BE2C (cell line): ENCODE results near the gene ZPBP.

Experiments used
- DNase-seq: peaks from one replicate; pipeline ENCODE4 v3.0.0-alpha.2; 2020
- H3K27me3 ChIP-seq: fragments of 250-450 bp; sonication (Bioruptor Pico); 2 replicates; pipeline ENCODE4 v1.5.1; 2020; ENCODE audit warnings: mild to moderate bottlenecking
- H3K36me3 ChIP-seq: fragments of 250-450 bp; sonication (Bioruptor Pico); 2 replicates; pipeline ENCODE4 v1.5.1; 2020; ENCODE audit warnings: mild to moderate bottlenecking
- H3K4me1 ChIP-seq: fragments of 250-450 bp; sonication (Bioruptor Pico); 2 replicates; pipeline ENCODE4 v1.5.1; 2020
- H3K4me3 ChIP-seq: 2 replicates; pipeline ENCODE4 v1.5.1; 2011; ENCODE audit warnings: low read depth, low read length
- H3K9me3 ChIP-seq: fragments of 250-450 bp; sonication (Bioruptor Pico); 2 replicates; pipeline ENCODE4 v1.5.1; 2020
- CTCF ChIP-seq: IDR thresholded peaks from 2 replicates; pipeline ENCODE4 v1.5.1; 2012; ENCODE audit warnings: mild to moderate bottlenecking, low read depth, low read length

The ZPBP gene

GRCh38 chr7:49894543-49894942 is 198.5 kb downstream of the ZPBP start:
- no peaks in the 10 kb centered on the region for H3K4me1 ChIP-seq
- no peaks in the 10 kb centered on the region for H3K27me3 ChIP-seq
- H3K9me3 ChIP-seq: no peaks in the 10 kb centered on the region
- no peaks in the 10 kb centered on the region for H3K36me3 ChIP-seq
- H3K4me3 ChIP-seq: no peak overlapping the region
- no peak for TF ChIP-seq CTCF
- DNase-seq: no peak

DNA sequence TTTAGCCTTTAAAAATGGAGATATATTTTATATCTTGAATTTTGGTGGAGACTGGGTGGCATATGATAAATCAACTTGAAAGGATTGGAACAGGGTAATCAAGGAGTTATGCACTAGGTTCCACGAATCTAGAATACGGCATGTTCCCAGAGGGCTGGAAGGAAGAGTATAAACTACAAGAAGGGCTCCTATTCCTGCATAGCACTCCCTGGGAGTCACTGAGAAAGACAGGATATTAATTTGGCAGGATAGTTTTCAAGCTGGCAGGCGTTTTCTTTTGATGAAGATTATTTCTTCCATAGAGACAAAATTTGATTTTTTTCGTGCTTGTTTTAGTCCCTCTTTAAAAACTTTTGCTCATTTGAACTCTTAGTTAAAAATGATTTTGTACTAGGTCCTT is 199.9 kb downstream of the ZPBP start:
- H3K4me3 ChIP-seq: no peak overlapping the region
- no peaks in the 10 kb centered on the region for H3K4me1 ChIP-seq
- H3K9me3 ChIP-seq: no peaks in the 10 kb centered on the region
- H3K27me3 ChIP-seq: no peaks in the 10 kb centered on the region
- H3K36me3 ChIP-seq: no peaks in the 10 kb centered on the region
- TF ChIP-seq CTCF: no peak
- DNase-seq: no peak

DNA sequence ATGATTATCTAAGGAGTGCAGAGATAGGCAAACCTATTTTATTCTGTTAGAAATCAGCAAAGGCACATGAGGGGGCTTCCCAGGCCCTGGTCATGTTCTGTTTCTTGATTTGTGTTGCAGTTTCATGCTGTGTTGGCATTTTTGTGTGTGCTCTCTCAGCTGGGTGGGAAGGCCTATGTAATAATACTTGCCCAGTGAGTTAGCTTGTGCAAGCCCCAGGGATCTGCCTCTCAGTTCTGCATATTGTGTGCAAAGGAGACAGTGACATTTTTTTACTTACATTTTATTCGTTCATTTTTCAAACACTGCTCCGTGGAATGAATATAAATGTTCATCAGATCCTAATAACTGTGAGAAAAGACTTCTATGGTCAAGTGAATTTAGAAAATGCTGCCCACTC is 200.6 kb downstream of the ZPBP start:
- Histone ChIP-seq H3K27me3 (no peaks in the 10 kb centered on the region), H3K9me3 (no peaks in the 10 kb centered on the region), H3K36me3 (no peaks in the 10 kb centered on the region), H3K4me1 (no peaks in the 10 kb centered on the region), H3K4me3 (no peak overlapping the region)
- TF ChIP-seq CTCF: no peak
- no peak for DNase-seq
